Fibroblast of pulmonary artery (primary cell): ENCODE results near the gene OLFM1.

Experiments
- DNase-seq: peaks from one replicate; pipeline ENCODE4 v3.0.0-alpha.2; 2010; ENCODE audit warnings: low read depth
- H3K4me3 ChIP-seq: replicated peaks from 2 replicates; pipeline ENCODE4 v1.5.1; 2011; ENCODE audit warnings: low read depth, mild to moderate bottlenecking, control low read depth, low read length, moderate library complexity
- TF ChIP-seq, protein P1 (sequence below): IDR thresholded peaks from 2 replicates; pipeline ENCODE4 v1.5.1; 2011; ENCODE audit warnings: mild to moderate bottlenecking, control low read depth, low read length, inconsistent platforms; ENCODE audit errors: missing control alignments

The OLFM1 gene

GRCh38 chr9:135167849-135168655 is 80.6 kb downstream of the OLFM1 start:
- no peak for DNase-seq
- no peak overlapping the region for H3K4me3 ChIP-seq
- TF ChIP-seq, protein P1, sequence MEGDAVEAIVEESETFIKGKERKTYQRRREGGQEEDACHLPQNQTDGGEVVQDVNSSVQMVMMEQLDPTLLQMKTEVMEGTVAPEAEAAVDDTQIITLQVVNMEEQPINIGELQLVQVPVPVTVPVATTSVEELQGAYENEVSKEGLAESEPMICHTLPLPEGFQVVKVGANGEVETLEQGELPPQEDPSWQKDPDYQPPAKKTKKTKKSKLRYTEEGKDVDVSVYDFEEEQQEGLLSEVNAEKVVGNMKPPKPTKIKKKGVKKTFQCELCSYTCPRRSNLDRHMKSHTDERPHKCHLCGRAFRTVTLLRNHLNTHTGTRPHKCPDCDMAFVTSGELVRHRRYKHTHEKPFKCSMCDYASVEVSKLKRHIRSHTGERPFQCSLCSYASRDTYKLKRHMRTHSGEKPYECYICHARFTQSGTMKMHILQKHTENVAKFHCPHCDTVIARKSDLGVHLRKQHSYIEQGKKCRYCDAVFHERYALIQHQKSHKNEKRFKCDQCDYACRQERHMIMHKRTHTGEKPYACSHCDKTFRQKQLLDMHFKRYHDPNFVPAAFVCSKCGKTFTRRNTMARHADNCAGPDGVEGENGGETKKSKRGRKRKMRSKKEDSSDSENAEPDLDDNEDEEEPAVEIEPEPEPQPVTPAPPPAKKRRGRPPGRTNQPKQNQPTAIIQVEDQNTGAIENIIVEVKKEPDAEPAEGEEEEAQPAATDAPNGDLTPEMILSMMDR, result no peak

- no peak overlapping the region for H3K4me3 ChIP-seq
- TF ChIP-seq, protein P1, result no peak
- no peak for DNase-seq
These were observed 82.3 kb downstream of the OLFM1 start for GRCh38 chr9:135169709-135170226.

- DNase-seq, result no peak
- H3K4me3 ChIP-seq, result no peak overlapping the region
- TF ChIP-seq, protein P1, result no peak
These were observed 83.1 kb downstream of the OLFM1 start for GRCh38 chr9:135170535-135170934.
